ENCODE results near the gene TBC1D16. TPM values are rescaled to one million over a fixed set of nuclear protein-coding genes. Genes with fewer than 3 reads are reported as not detected.

TBC1D16 gene
- total and polyA plus RNA-seq, 2 donors (not counting 1 experiment from before 2014, with no cell fraction given), result 0.82 to 2.7 TPM

DNA sequence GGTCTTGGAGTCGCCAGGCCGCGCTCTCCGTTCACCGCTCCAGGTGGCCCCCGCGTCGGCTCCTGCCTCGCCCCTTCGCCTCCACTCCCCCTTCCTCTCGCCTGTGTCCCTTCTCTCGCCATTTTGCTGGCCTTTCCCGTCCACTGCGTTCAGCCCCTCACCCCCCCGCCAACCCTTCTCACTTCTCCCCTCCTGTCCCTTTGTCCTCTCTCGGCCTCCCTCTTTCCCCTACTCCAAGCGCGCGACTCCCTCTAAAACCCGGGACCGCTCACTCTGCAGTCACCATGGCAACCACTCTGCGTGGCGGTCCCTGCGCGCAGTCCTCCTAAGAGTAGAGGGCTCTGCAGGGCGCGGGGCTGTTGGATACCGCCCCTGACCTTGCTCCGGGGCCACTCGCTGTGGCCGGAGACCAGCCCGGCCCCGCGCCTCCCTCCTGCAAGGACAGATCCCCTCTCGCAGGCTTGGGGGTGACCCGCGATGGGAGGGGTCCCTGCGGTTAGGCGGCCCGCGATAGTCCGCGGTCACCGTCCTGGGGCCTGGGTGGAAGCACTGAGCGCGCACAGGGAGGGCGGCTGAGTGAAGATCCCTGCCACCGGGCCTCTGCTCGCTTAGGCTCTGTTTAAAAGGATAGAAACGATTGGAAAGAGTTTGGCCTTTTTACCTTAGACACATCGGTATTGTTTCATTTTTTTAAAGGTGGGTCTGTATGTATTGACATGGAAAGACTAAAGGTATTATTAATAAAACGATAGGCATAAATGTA is 1.2 kb upstream of the TBC1D16 start:
- TF ChIP-seq, protein P1, sequence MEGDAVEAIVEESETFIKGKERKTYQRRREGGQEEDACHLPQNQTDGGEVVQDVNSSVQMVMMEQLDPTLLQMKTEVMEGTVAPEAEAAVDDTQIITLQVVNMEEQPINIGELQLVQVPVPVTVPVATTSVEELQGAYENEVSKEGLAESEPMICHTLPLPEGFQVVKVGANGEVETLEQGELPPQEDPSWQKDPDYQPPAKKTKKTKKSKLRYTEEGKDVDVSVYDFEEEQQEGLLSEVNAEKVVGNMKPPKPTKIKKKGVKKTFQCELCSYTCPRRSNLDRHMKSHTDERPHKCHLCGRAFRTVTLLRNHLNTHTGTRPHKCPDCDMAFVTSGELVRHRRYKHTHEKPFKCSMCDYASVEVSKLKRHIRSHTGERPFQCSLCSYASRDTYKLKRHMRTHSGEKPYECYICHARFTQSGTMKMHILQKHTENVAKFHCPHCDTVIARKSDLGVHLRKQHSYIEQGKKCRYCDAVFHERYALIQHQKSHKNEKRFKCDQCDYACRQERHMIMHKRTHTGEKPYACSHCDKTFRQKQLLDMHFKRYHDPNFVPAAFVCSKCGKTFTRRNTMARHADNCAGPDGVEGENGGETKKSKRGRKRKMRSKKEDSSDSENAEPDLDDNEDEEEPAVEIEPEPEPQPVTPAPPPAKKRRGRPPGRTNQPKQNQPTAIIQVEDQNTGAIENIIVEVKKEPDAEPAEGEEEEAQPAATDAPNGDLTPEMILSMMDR (IDR thresholded peaks at IDR 0.05), result no peak
- TF ChIP-seq EZH2 (IDR thresholded peaks at IDR 0.05; ENCODE audit: borderline replicate concordance, insufficient read depth, low read depth, low read length, poor library complexity, severe bottlenecking), result no peak
- CTCF ChIA-PET, result no interaction called here
- H3K27ac Mint-ChIP-seq, result peak overlapping the region; percentile 87
- Histone ChIP-seq H4K20me1 (ENCODE audit: control insufficient read depth, insufficient read depth, low read length, poor library complexity, severe bottlenecking) (no peaks in the 10 kb centered on the region), H3K4me1 (ENCODE audit: control insufficient read depth in 2 of 2, insufficient read depth in 2 of 2, low read length in 2 of 2) (peaks cover 15 to 22% of the 10 kb centered on the region in 2 donors), H3K79me2 (ENCODE audit: control insufficient read depth, insufficient read depth, low read length) (peaks cover 3% of the 10 kb centered on the region), H3K4me3 (ENCODE audit: control extremely low read depth in 1 of 5, extremely low read depth in 1 of 5, insufficient read depth in 1 of 5, low read depth in 2 of 5, low read length in 4 of 5) (peak overlapping the region; percentile 43 to 80 (median 71)), H3K9me3 (ENCODE audit: control extremely low read depth in 1 of 3, control insufficient read depth in 2 of 3, insufficient read depth in 1 of 3, low read length in 2 of 3) (peaks cover 0 to 2% (median 0%) of the 10 kb centered on the region in 3 donors), H3K27me3 (replicated peaks in 1 of 4; ENCODE audit: control extremely low read depth in 1 of 4, control insufficient read depth in 3 of 4, insufficient read depth in 4 of 4, low read length in 3 of 4) (peaks cover 0 to 14% (median 1%) of the 10 kb centered on the region in 4 experiments), H3K9ac (ENCODE audit: low read length) (peak overlapping the region; percentile 86), H3K4me2 (replicated peaks; ENCODE audit: low read depth, low read length, poor library complexity, severe bottlenecking) (peak overlapping the region; percentile 98), H3K36me3 (replicated peaks in 1 of 2; ENCODE audit: control extremely low read depth in 1 of 2, control insufficient read depth in 1 of 2, extremely low read depth in 1 of 2, insufficient read depth in 2 of 2, low read length in 1 of 2) (no peaks in the 10 kb centered on the region), H2AFZ (ENCODE audit: insufficient read depth, low read depth, low read length, poor library complexity, severe bottlenecking) (peak overlapping the region; percentile 67), H3K27ac (ENCODE audit: low read length in 2 of 2) (peak overlapping the region; percentile 33 to 83)
- peak; percentile 4 for ATAC-seq (ENCODE audit: low read depth)
- H3K4me3 Mint-ChIP-seq, result peak overlapping the region; percentile 87
- H3K27me3 Mint-ChIP-seq, result peaks cover 10% of the 10 kb centered on the region
- intact Hi-C loops (cut with micrococcal nuclease), result loop anchor here (1.0 to 5.0 kb wide), 3 partner anchors 40 to 240 kb away; partner anchors contain the start of genes CBX8 and RNF213
- peaks cover 11% of the 10 kb centered on the region for H3K4me1 Mint-ChIP-seq
- POLR2A ChIA-PET, result no interaction called here
- 2% methylated on average over 46 of the region's 52 CpGs for WGBS (ENCODE audit: insufficient coverage)
- DNase-seq, result no peak
- no peaks in the 10 kb centered on the region for H3K9me3 Mint-ChIP-seq (ENCODE audit: insufficient read depth)

All from B cell (primary cell).